H1 (cell line): Measurements from ENCODE around the gene GK2. TPM values are rescaled to one million over a fixed set of nuclear protein-coding genes. Genes with fewer than 3 reads are reported as not detected.

Source experiments
- CTCF ChIA-PET: fragments of 300-600 bp; sonication (Branson Sonifier 250); formaldehyde crosslinking; loops from one replicate; lab custom pipeline; 2021; ENCODE audit not compliant: partially characterized antibody; lab: Charles Lee
- POLR2A ChIA-PET: fragments of 300-600 bp; sonication (Branson Sonifier 250); formaldehyde crosslinking; loops from one replicate; lab custom pipeline; 2021; ENCODE audit warnings: inconsistent platforms; ENCODE audit not compliant: partially characterized antibody; lab: Charles Lee
- DNase-seq, 2 experiments: peaks; one replicate each; pipeline versions ENCODE4 v3.0.0 to v3.0.0-alpha.2; 2010 to 2022; ENCODE audit warnings: low spot score in 2 of 2, low read depth in 1 of 2, mixed read lengths in 1 of 2
- FAIRE-seq: peaks from 2 replicates; lab custom pipeline; 2011; peaks lifted over from hg19 to GRCh38; lab: Jason Lieb, UNC
- H2AFZ ChIP-seq: 2 replicates; pipeline ENCODE4 v1.8.1; 2012; ENCODE audit warnings: low read length, inconsistent platforms
- H2AK5ac ChIP-seq: 2 replicates; pipeline ENCODE4 v1.6.1; 2013; ENCODE audit warnings: low read depth, low read length
- H2BK120ac ChIP-seq: replicated peaks from 2 replicates; pipeline ENCODE3; 2013; ENCODE audit warnings: low read depth, low read length, inconsistent platforms
- H2BK12ac ChIP-seq: 2 replicates; pipeline ENCODE4 v1.6.1; 2013; ENCODE audit warnings: low read depth, low read length
- H2BK15ac ChIP-seq: 2 replicates; pipeline ENCODE4 v1.6.1; 2013; ENCODE audit warnings: low read length
- H2BK20ac ChIP-seq: 2 replicates; pipeline ENCODE4 v1.6.1; 2013; ENCODE audit warnings: low read length
- H2BK5ac ChIP-seq: 2 replicates; pipeline ENCODE4 v1.6.1; 2013; ENCODE audit warnings: low read depth, low read length
- H3K14ac ChIP-seq: 2 replicates; pipeline ENCODE4 v1.6.1; 2013; ENCODE audit warnings: inconsistent platforms; ENCODE audit not compliant: insufficient read length
- H3K18ac ChIP-seq: 2 replicates; pipeline ENCODE4 v1.6.1; 2013; ENCODE audit warnings: low read length; ENCODE audit errors: extremely low read depth
- H3K23ac ChIP-seq: 2 replicates; pipeline ENCODE4 v1.6.1; 2013; ENCODE audit warnings: inconsistent platforms; ENCODE audit not compliant: insufficient read length
- H3K23me2 ChIP-seq: 2 replicates; pipeline ENCODE4 v1.6.1; 2013; ENCODE audit warnings: low read depth, low read length
- H3K27ac ChIP-seq: 2 replicates; pipeline ENCODE4 v1.6.1; 2011; ENCODE audit warnings: low read depth, low read length, inconsistent platforms
- H3K27me3 ChIP-seq, 4 experiments: replicated peaks in 1 of 4; 1 replicate in 1 of 4; 2 replicates in 3 of 4; pipeline versions ENCODE4 v1.6.1 to v1.8.1; 2011 to 2013; ENCODE audit warnings: low read length in 3 of 4, mild to moderate bottlenecking in 3 of 4, inconsistent platforms in 2 of 4, mixed read lengths in 2 of 4, moderate library complexity in 1 of 4; ENCODE audit not compliant: control insufficient read depth in 3 of 4, insufficient read depth in 3 of 4; ENCODE audit errors: extremely low read depth in 1 of 4
- H3K36me3 ChIP-seq, 4 experiments: 2 replicates each; pipeline versions ENCODE4 v1.6.1 to v1.8.1; 2011 to 2013; ENCODE audit warnings: mild to moderate bottlenecking in 4 of 4, low read length in 3 of 4, moderate library complexity in 2 of 4, control low read depth in 1 of 4, inconsistent platforms in 1 of 4; ENCODE audit not compliant: insufficient read depth in 4 of 4, control insufficient read depth in 2 of 4
- H3K4ac ChIP-seq: replicated peaks from 2 replicates; pipeline ENCODE3; 2013; ENCODE audit warnings: low read length, low read depth, mixed read lengths, inconsistent platforms; ENCODE audit not compliant: insufficient read length
- H3K4me1 ChIP-seq, 4 experiments: replicated peaks in 1 of 4; 1 replicate in 1 of 4; 2 replicates in 3 of 4; pipeline versions ENCODE4 v1.6.1 to v1.8.1; 2011 to 2013; ENCODE audit warnings: low read length in 3 of 4, inconsistent platforms in 2 of 4, mixed read lengths in 1 of 4; ENCODE audit not compliant: insufficient read depth in 4 of 4, control insufficient read depth in 3 of 4
- H3K4me2 ChIP-seq, 2 experiments: 2 replicates each; pipeline versions ENCODE4 v1.6.1 to v1.8.1; 2011 to 2013; ENCODE audit warnings: low read depth in 2 of 2, low read length in 2 of 2, control low read depth in 1 of 2, inconsistent platforms in 1 of 2, mild to moderate bottlenecking in 1 of 2; ENCODE audit not compliant: insufficient read depth in 1 of 2
- H3K4me3 ChIP-seq, 4 experiments: fragments of 200-600, 300-600 bp in 1 of 4; sonication (generic), shearing (Covaris generic), sonication (Bioruptor Twin) in 1 of 4; 2 replicates each; pipeline versions ENCODE4 v1.5.1 to v1.8.1; 2011 to 2016; ENCODE audit warnings: low read length in 4 of 4, low read depth in 3 of 4, control low read depth in 2 of 4, inconsistent platforms in 2 of 4, mild to moderate bottlenecking in 2 of 4, mixed read lengths in 1 of 4, moderate library complexity in 1 of 4; ENCODE audit not compliant: insufficient read depth in 2 of 4; ENCODE audit errors: extremely low read depth in 1 of 4
- H3K56ac ChIP-seq: replicated peaks from 2 replicates; pipeline ENCODE3; 2013; ENCODE audit warnings: low read depth, mild to moderate bottlenecking, mixed read lengths, low read length, inconsistent platforms; ENCODE audit not compliant: insufficient read length
- H3K79me1 ChIP-seq: 2 replicates; pipeline ENCODE4 v1.6.1; 2013; ENCODE audit warnings: low read depth, low read length, control low read depth
- H3K79me2 ChIP-seq, 2 experiments: 2 replicates each; pipeline versions ENCODE4 v1.6.1 to v1.8.1; 2012 to 2013; ENCODE audit warnings: low read length in 2 of 2, mild to moderate bottlenecking in 2 of 2, inconsistent platforms in 1 of 2; ENCODE audit not compliant: insufficient read depth in 2 of 2, control insufficient read depth in 1 of 2
- H3K9ac ChIP-seq, 4 experiments: replicated peaks in 1 of 4; 1 replicate in 1 of 4; 2 replicates in 3 of 4; pipeline versions ENCODE4 v1.6.1 to v1.8.1; 2011 to 2013; ENCODE audit warnings: low read depth in 3 of 4, low read length in 3 of 4, control low read depth in 2 of 4, mild to moderate bottlenecking in 2 of 4, moderate library complexity in 2 of 4, inconsistent platforms in 1 of 4; ENCODE audit errors: extremely low read depth in 1 of 4
- H3K9me3 ChIP-seq, 2 experiments: 2 replicates each; pipeline versions ENCODE4 v1.6.1 to v1.8.1; 2012 to 2013; ENCODE audit warnings: mild to moderate bottlenecking in 2 of 2, moderate library complexity in 2 of 2, control low read depth in 1 of 2, inconsistent platforms in 1 of 2, low read depth in 1 of 2, low read length in 1 of 2, mixed read lengths in 1 of 2; ENCODE audit not compliant: insufficient read depth in 2 of 2
- H4K20me1 ChIP-seq, 2 experiments: replicated peaks in 1 of 2; 2 replicates each; pipeline versions ENCODE3 to v1.8.1; 2011 to 2013; ENCODE audit warnings: inconsistent platforms in 2 of 2, low read length in 2 of 2, mild to moderate bottlenecking in 1 of 2; ENCODE audit not compliant: insufficient read depth in 2 of 2, control insufficient read depth in 1 of 2
- H4K5ac ChIP-seq: 2 replicates; pipeline ENCODE4 v1.6.1; 2013; ENCODE audit warnings: low read length, low read depth, mixed read lengths, inconsistent platforms; ENCODE audit not compliant: insufficient read length
- H4K8ac ChIP-seq: 2 replicates; pipeline ENCODE4 v1.8.0; 2013; ENCODE audit warnings: mild to moderate bottlenecking, moderate library complexity, low read length, inconsistent platforms; ENCODE audit not compliant: insufficient read depth; ENCODE audit errors: extremely low read depth
- H4K91ac ChIP-seq: replicated peaks from 2 replicates; pipeline ENCODE3; 2013; ENCODE audit warnings: low read length, mixed read lengths, inconsistent platforms; ENCODE audit not compliant: insufficient read length
- ASH2L ChIP-seq: fragments of 200-600, 300-600 bp; sonication (generic); IDR thresholded peaks from one replicate; pipeline ENCODE4 v1.7.1; 2017; ENCODE audit warnings: low read length
- WGBS, 2 experiments: shearing (Covaris generic) in 1 of 2; methylation state at CpG; one replicate each; pipeline versions ENCODE4 v1.1.6 to v1.1.7; 2013 to 2015; ENCODE audit warnings: low lambda C conversion rate in 2 of 2, mixed read lengths in 2 of 2, inconsistent platforms in 1 of 2, low coverage in 1 of 2, missing lambda C conversion rate in 1 of 2; ENCODE audit not compliant: insufficient replicate concordance in 2 of 2, insufficient coverage in 1 of 2, insufficient read length in 1 of 2; ENCODE audit errors: extremely low coverage in 1 of 2, missing lambda C conversion rate in 1 of 2; 5-methylcytosine and 5-hydroxymethylcytosine counted together
- polyA plus RNA-seq, 7 experiments: library from polyadenylated mRNA; depleted of rRNA in 3 of 7; stranded (reverse) in 5 of 7; unstranded in 2 of 7; fragments of >200 nt in 5 of 7; fragments of 200-250 nt in 2 of 7; gene quantifications; 1 replicate in 5 of 7; 2 replicates in 1 of 7; 4 replicates in 1 of 7; pipeline versions ENCODE4 v1.2.1 to v1.2.3, GENCODE V29; 2011 to 2013; ENCODE audit warnings: missing spikeins in 2 of 7, mixed read lengths in 2 of 7
- total RNA-seq: library from RNA; stranded (reverse); fragmentation: NEBNext Ultra II Directional; extraction: Animal tissue kit (Norgen Biotek cat#: 25700); gene quantifications from 2 replicates; pipeline ENCODE4 v1.2.1, GENCODE V29; 2021

GK2 gene
- total and polyA plus RNA-seq, 2 of the 8 experiments (the other 6 are each of a cell fraction or from before 2014, with no cell fraction given): not detected

- Histone ChIP-seq H3K4me3 (no peak overlapping the region), H3K23ac (no peak overlapping the region), H2BK12ac (no peak overlapping the region), H3K36me3 (no peaks in the 10 kb centered on the region), H2BK20ac (no peak overlapping the region), H3K79me1 (no peaks in the 10 kb centered on the region), H3K56ac (no peak overlapping the region), H3K4ac (no peak overlapping the region), H3K27me3 (no peaks in the 10 kb centered on the region), H3K14ac (no peak overlapping the region), H2BK5ac (no peak overlapping the region), H2BK120ac (no peak overlapping the region), H3K4me1 (no peaks in the 10 kb centered on the region), H3K27ac (no peak overlapping the region), H3K4me2 (no peak overlapping the region), H4K8ac (no peak overlapping the region), H4K20me1 (no peaks in the 10 kb centered on the region), H2BK15ac (no peak overlapping the region), H2AFZ (no peak overlapping the region), H3K23me2 (no peaks in the 10 kb centered on the region), H4K5ac (no peak overlapping the region), H3K18ac (no peak overlapping the region), H3K9me3 (no peaks in the 10 kb centered on the region), H3K9ac (no peak overlapping the region), H4K91ac (no peak overlapping the region), H3K79me2 (no peaks in the 10 kb centered on the region), H2AK5ac (no peak overlapping the region)
- POLR2A ChIA-PET: no interaction called here
- 94% methylated on average over 4 of the region's 4 CpGs; no CpG with 5 or more reads in 1 of the 2 experiments for WGBS, 2 experiments
- CTCF ChIA-PET: interaction anchor here (1.8 kb wide), 1 partner anchor 11 kb away, joined by 6 read pairs; no protein-coding TSS in a partner anchor
- DNase-seq (no peak), FAIRE-seq (no peak)
- no peak for TF ChIP-seq ASH2L
Measured at GRCh38 chr4:79362626-79363025, 45.4 kb downstream of the GK2 start.
